ENCODE data around the gene DHX34.

DNA sequence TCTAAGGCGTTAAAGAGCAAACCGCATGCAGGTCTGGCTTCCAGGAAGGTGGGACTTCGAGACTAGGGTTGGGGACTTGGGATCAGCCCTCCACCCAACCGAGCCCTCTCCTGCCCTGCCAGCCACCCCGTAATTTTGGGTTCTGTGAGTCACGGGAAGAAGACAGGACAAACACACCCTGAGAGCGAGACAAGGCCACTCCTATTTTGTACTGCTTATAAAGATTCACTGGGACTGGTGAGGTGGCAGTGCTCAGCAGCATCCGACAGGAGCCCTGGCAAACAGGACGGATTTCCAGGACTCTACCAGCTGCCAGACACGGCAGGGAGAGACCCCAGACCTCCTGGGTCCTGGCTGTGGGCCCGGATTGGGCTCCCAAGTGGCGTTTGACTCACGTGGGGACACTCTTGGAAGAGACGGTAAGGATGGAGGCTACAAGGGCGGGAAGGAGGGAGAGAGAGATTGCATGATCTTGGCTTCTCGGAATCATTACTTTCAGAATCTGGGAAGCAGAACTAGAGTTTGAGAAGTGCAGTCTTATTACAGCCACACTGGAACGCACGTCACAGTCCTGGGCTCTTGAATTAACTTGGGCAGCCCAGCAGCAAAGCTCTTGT, 17.1 kb upstream of the DHX34 start, which contains the start of gene C5AR2:
- no peak for TF ChIP-seq EZH2 (IDR thresholded peaks at IDR 0.05; ENCODE audit: borderline replicate concordance, low read length)
- TF ChIP-seq, protein P1, sequence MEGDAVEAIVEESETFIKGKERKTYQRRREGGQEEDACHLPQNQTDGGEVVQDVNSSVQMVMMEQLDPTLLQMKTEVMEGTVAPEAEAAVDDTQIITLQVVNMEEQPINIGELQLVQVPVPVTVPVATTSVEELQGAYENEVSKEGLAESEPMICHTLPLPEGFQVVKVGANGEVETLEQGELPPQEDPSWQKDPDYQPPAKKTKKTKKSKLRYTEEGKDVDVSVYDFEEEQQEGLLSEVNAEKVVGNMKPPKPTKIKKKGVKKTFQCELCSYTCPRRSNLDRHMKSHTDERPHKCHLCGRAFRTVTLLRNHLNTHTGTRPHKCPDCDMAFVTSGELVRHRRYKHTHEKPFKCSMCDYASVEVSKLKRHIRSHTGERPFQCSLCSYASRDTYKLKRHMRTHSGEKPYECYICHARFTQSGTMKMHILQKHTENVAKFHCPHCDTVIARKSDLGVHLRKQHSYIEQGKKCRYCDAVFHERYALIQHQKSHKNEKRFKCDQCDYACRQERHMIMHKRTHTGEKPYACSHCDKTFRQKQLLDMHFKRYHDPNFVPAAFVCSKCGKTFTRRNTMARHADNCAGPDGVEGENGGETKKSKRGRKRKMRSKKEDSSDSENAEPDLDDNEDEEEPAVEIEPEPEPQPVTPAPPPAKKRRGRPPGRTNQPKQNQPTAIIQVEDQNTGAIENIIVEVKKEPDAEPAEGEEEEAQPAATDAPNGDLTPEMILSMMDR (IDR thresholded peaks at IDR 0.05; ENCODE audit: low read length), result no peak

Measured in OCI-LY1 (cell line).